AG09309 (cell line): Measurements from ENCODE around the gene RAPH1.

Source experiments
- DNase-seq: peaks from one replicate; pipeline ENCODE4 v3.0.0-alpha.2; 2010; ENCODE audit warnings: low read depth
- H3K4me3 ChIP-seq: 2 replicates; pipeline ENCODE4 v1.5.1; 2011; ENCODE audit warnings: mild to moderate bottlenecking, low read depth, low read length, moderate library complexity; ENCODE audit not compliant: control insufficient read depth
- CTCF ChIP-seq: IDR thresholded peaks from 2 replicates; pipeline ENCODE4 v1.5.1; 2011; ENCODE audit warnings: mild to moderate bottlenecking, low read depth, low read length, inconsistent platforms; ENCODE audit not compliant: insufficient read depth, control insufficient read depth; ENCODE audit errors: missing control alignments

RAPH1 gene

GRCh38 chr2:203360833-203361430 is 174.2 kb downstream of the RAPH1 start:
- no peak for TF ChIP-seq CTCF
- no peak for DNase-seq

DNA sequence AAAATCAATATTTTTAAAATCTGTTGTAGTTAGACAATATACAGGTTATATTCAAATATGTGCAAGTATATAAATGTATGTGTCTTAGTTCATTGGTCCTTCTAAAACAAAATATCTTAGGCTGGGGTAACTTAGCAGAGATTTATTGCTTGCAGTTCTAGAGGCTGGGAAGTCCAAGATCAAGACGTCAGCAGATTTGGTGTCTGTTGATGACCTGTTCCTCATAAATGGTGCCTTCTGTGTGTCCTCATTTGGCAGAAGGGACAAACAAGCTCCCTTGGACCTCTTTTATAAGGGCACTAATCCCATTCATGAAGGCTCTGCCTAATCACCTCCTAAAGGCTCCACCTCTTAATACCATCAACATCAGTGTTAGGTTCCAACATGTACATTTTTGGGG is 175.7 kb downstream of the RAPH1 start:
- no peak overlapping the region for H3K4me3 ChIP-seq
- TF ChIP-seq CTCF = no peak
- no peak for DNase-seq

More at GRCh38 chr2:203360833-203361430, 174.2 kb downstream of the RAPH1 start:
- no peak overlapping the region for H3K4me3 ChIP-seq

- no peak overlapping the region for H3K4me3 ChIP-seq
- DNase-seq = no peak
- TF ChIP-seq CTCF = no peak
These were observed 180.1 kb downstream of the RAPH1 start for GRCh38 chr2:203354966-203355365.

- TF ChIP-seq CTCF = no peak
- no peak for DNase-seq
- no peak overlapping the region for H3K4me3 ChIP-seq
These were observed 182.4 kb downstream of the RAPH1 start for GRCh38 chr2:203352604-203353255.

- no peak for DNase-seq
- no peak for TF ChIP-seq CTCF
These were observed 187.7 kb downstream of the RAPH1 start for GRCh38 chr2:203347375-203347774.

GRCh38 chr2:203346612-203347011 is 188.5 kb downstream of the RAPH1 start:
- DNase-seq = no peak
- TF ChIP-seq CTCF = no peak
- H3K4me3 ChIP-seq = no peak overlapping the region

More at GRCh38 chr2:203347375-203347774, 187.7 kb downstream of the RAPH1 start:
- no peak overlapping the region for H3K4me3 ChIP-seq
